ENCODE data around the gene LYPD6B.

The LYPD6B gene

GRCh38 chr2:149161481-149162225, 123.2 kb downstream of the LYPD6B start:
- DNase-seq (ENCODE audit: low read depth), result no peak

GRCh38 chr2:149164296-149164695, 125.8 kb downstream of the LYPD6B start:
- no peak for DNase-seq (ENCODE audit: low read depth)

GRCh38 chr2:149164827-149165226, 126.3 kb downstream of the LYPD6B start:
- DNase-seq (ENCODE audit: low read depth), result no peak

- DNase-seq (ENCODE audit: low read depth), result no peak
Observed at GRCh38 chr2:149167001-149167780, 128.7 kb downstream of the LYPD6B start.

- DNase-seq (ENCODE audit: low read depth), result no peak
Observed at GRCh38 chr2:149167941-149168340, 129.4 kb downstream of the LYPD6B start.

- peak; percentile 34 for DNase-seq (ENCODE audit: low read depth)
Observed at GRCh38 chr2:149169656-149170055, 131.2 kb downstream of the LYPD6B start.

- DNase-seq (ENCODE audit: low read depth), result no peak
Observed at GRCh38 chr2:149170156-149170555, 131.7 kb downstream of the LYPD6B start.

- no peak for DNase-seq (ENCODE audit: low read depth)
Observed at GRCh38 chr2:149170911-149171310, 132.4 kb downstream of the LYPD6B start.

- no peak for DNase-seq (ENCODE audit: low read depth)
Observed at GRCh38 chr2:149173220-149173619, 134.7 kb downstream of the LYPD6B start.

GRCh38 chr2:149175956-149176355, 137.5 kb downstream of the LYPD6B start:
- DNase-seq (ENCODE audit: low read depth), result no peak

GRCh38 chr2:149178612-149179011, 140.1 kb downstream of the LYPD6B start:
- no peak for DNase-seq (ENCODE audit: low read depth)

GRCh38 chr2:149180226-149180875, 141.9 kb downstream of the LYPD6B start:
- no peak for DNase-seq (ENCODE audit: low read depth)

- no peak for DNase-seq (ENCODE audit: low read depth)
Observed at GRCh38 chr2:149183187-149183586, 144.7 kb downstream of the LYPD6B start.

GRCh38 chr2:149184991-149185390, 146.5 kb downstream of the LYPD6B start:
- no peak for DNase-seq (ENCODE audit: low read depth)

- DNase-seq (ENCODE audit: low read depth), result no peak
Observed at GRCh38 chr2:149185942-149186490, 147.5 kb downstream of the LYPD6B start.

- DNase-seq (ENCODE audit: low read depth), result no peak
Observed at GRCh38 chr2:149187057-149187456, 148.6 kb downstream of the LYPD6B start.

GRCh38 chr2:149188291-149188690, 149.8 kb downstream of the LYPD6B start:
- DNase-seq (ENCODE audit: low read depth), result no peak

GRCh38 chr2:149189769-149190168, 151.3 kb downstream of the LYPD6B start:
- no peak for DNase-seq (ENCODE audit: low read depth)

GRCh38 chr2:149191915-149192314, 153.4 kb downstream of the LYPD6B start:
- DNase-seq (ENCODE audit: low read depth), result no peak

- no peak for DNase-seq (ENCODE audit: low read depth)
Observed at GRCh38 chr2:149192427-149192826, 153.9 kb downstream of the LYPD6B start.

- DNase-seq (ENCODE audit: low read depth), result no peak
Observed at GRCh38 chr2:149200109-149200520, 161.6 kb downstream of the LYPD6B start.

- DNase-seq (ENCODE audit: low read depth), result no peak
Observed at GRCh38 chr2:149204686-149205085, 166.2 kb downstream of the LYPD6B start.

- no peak for DNase-seq (ENCODE audit: low read depth)
Observed at GRCh38 chr2:149205143-149205542, 166.6 kb downstream of the LYPD6B start.
